GM19455 (cell line): ENCODE data around the gene FAM98B.
A peak's percentile ranks its signal among the peaks of the same experiment; 100 is the strongest.

Experiments
- ATAC-seq: cut with Tn5 transposase; IDR thresholded peaks from one replicate; pipeline ENCODE4 v1.9.1; 2021; ENCODE audit not compliant: unreplicated experiment

FAM98B gene

GRCh38 chr15:38460543-38460942 is 6.6 kb downstream of the FAM98B start:
- no peak for ATAC-seq

GRCh38 chr15:38461066-38461833 is 7.3 kb downstream of the FAM98B start:
- ATAC-seq: peak; percentile 75

GRCh38 chr15:38463893-38464292 is 10.0 kb downstream of the FAM98B start:
- no peak for ATAC-seq

GRCh38 chr15:38464675-38465074 is 10.7 kb downstream of the FAM98B start:
- ATAC-seq: no peak

- no peak for ATAC-seq
Observed at GRCh38 chr15:38470816-38471215, 16.9 kb downstream of the FAM98B start.

- no peak for ATAC-seq
Observed at GRCh38 chr15:38471974-38472373, 18.0 kb downstream of the FAM98B start.

GRCh38 chr15:38474155-38474757 is 20.3 kb downstream of the FAM98B start:
- peak; percentile 85 for ATAC-seq

- no peak for ATAC-seq
Observed at GRCh38 chr15:38475361-38475760, 21.4 kb downstream of the FAM98B start.

GRCh38 chr15:38476120-38476519 is 22.2 kb downstream of the FAM98B start:
- ATAC-seq: no peak

GRCh38 chr15:38477637-38478036 is 23.7 kb downstream of the FAM98B start:
- ATAC-seq: no peak

- ATAC-seq: no peak
Observed at GRCh38 chr15:38479266-38479665, 25.3 kb downstream of the FAM98B start.

GRCh38 chr15:38479756-38480155 is 25.8 kb downstream of the FAM98B start:
- no peak for ATAC-seq

- ATAC-seq: no peak
Observed at GRCh38 chr15:38481113-38481512, 27.2 kb downstream of the FAM98B start.

- no peak for ATAC-seq
Observed at GRCh38 chr15:38481761-38482160, 27.8 kb downstream of the FAM98B start.

- ATAC-seq: no peak
Observed at GRCh38 chr15:38482572-38482971, 28.6 kb downstream of the FAM98B start.

- ATAC-seq: no peak
Observed at GRCh38 chr15:38486936-38487335, 33.0 kb downstream of the FAM98B start.

GRCh38 chr15:38487378-38487777 is 33.5 kb downstream of the FAM98B start:
- ATAC-seq: no peak

- no peak for ATAC-seq
Observed at GRCh38 chr15:38490242-38490922, 36.5 kb downstream of the FAM98B start.

- ATAC-seq: no peak
Observed at GRCh38 chr15:38496151-38496550, 42.2 kb downstream of the FAM98B start.

- ATAC-seq: no peak
Observed at GRCh38 chr15:38499651-38500050, 45.7 kb downstream of the FAM98B start.

- ATAC-seq: no peak
Observed at GRCh38 chr15:38503496-38503895, 49.6 kb downstream of the FAM98B start.
